ENCODE measurements around the gene DDX20. TPM values are rescaled to one million over a fixed set of nuclear protein-coding genes. Genes with fewer than 3 reads are reported as not detected.

The DDX20 gene
- total and polyA plus RNA-seq, 8 donors: 10.6 to 22.8 (median 18.7) TPM

GRCh38 chr1:111778066-111778465 lies 22.4 kb downstream of the DDX20 start:
- no peak for ATAC-seq
- intact Hi-C loops (cut with DNase I): no loop called here

GRCh38 chr1:111778541-111779051 lies 22.9 kb downstream of the DDX20 start:
- TF ChIP-seq CTCF (IDR thresholded peaks at IDR 0.05): no peak
- Histone ChIP-seq H3K36me3 (no peaks in the 10 kb centered on the region), H3K27ac (no peak overlapping the region), H3K4me1 (no peaks in the 10 kb centered on the region), H3K9me3 (no peaks in the 10 kb centered on the region), H3K4me3 (no peak overlapping the region), H3K27me3 (no peaks in the 10 kb centered on the region)
- DNase-seq (no peak), ATAC-seq (no peak)
- intact Hi-C loops (cut with DNase I): no loop called here

More at GRCh38 chr1:111778066-111778465, 22.4 kb downstream of the DDX20 start:
- H3K36me3 ChIP-seq: no peaks in the 10 kb centered on the region
- no peak for DNase-seq
- TF ChIP-seq CTCF (IDR thresholded peaks at IDR 0.05): no peak
- H3K4me1 ChIP-seq: no peaks in the 10 kb centered on the region
- no peaks in the 10 kb centered on the region for H3K27me3 ChIP-seq
- no peak overlapping the region for H3K27ac ChIP-seq
- H3K4me3 ChIP-seq: no peak overlapping the region
- no peaks in the 10 kb centered on the region for H3K9me3 ChIP-seq

GRCh38 chr1:111779546-111779945 lies 23.8 kb downstream of the DDX20 start:
- DNase-seq: no peak
- no peak for ATAC-seq
- intact Hi-C loops (cut with DNase I): no loop called here
- H3K36me3 ChIP-seq: no peaks in the 10 kb centered on the region
- H3K27me3 ChIP-seq: no peaks in the 10 kb centered on the region
- H3K4me1 ChIP-seq: no peaks in the 10 kb centered on the region
- H3K27ac ChIP-seq: no peak overlapping the region
- no peak for TF ChIP-seq CTCF (IDR thresholded peaks at IDR 0.05)
- no peak overlapping the region for H3K4me3 ChIP-seq
- no peaks in the 10 kb centered on the region for H3K9me3 ChIP-seq

- intact Hi-C loops (cut with DNase I): no loop called here
- ATAC-seq: no peak
- Histone ChIP-seq H3K36me3 (no peaks in the 10 kb centered on the region), H3K27me3 (no peaks in the 10 kb centered on the region), H3K9me3 (no peaks in the 10 kb centered on the region), H3K27ac (no peak overlapping the region), H3K4me3 (no peak overlapping the region), H3K4me1 (peaks cover 0 to 4% of the 10 kb centered on the region in 2 donors)
- no peak for TF ChIP-seq CTCF (IDR thresholded peaks at IDR 0.05)
- DNase-seq: no peak
Measured at GRCh38 chr1:111784273-111784901, 28.7 kb downstream of the DDX20 start.

GRCh38 chr1:111786669-111787207 lies 31.0 kb downstream of the DDX20 start:
- H3K27me3 ChIP-seq: no peaks in the 10 kb centered on the region
- H3K9me3 ChIP-seq: no peaks in the 10 kb centered on the region
- intact Hi-C loops (cut with DNase I): no loop called here
- TF ChIP-seq CTCF (IDR thresholded peaks at IDR 0.05): no peak
- no peak for ATAC-seq
- DNase-seq: no peak
- H3K36me3 ChIP-seq: no peaks in the 10 kb centered on the region
- no peak overlapping the region for H3K4me3 ChIP-seq
- peaks cover 0 to 4% of the 10 kb centered on the region in 2 donors for H3K4me1 ChIP-seq
- H3K27ac ChIP-seq: no peak overlapping the region

All from left lung (tissue), 10 donors.